Measurements from ENCODE around the gene DLGAP1. TPM values are rescaled to one million over a fixed set of nuclear protein-coding genes. Genes with fewer than 3 reads are reported as not detected.
A peak's percentile ranks its signal among the peaks of the same experiment; 100 is the strongest.

The DLGAP1 gene
- total and polyA plus RNA-seq, 2 of the 8 experiments (the other 6 are each of a cell fraction or from before 2014, with no cell fraction given) = 11.8 to 16.9 TPM

- no peaks in the 10 kb centered on the region for H3K27me3 ChIP-seq (replicated peaks in 1 of 4; ENCODE audit: control insufficient read depth in 3 of 4, extremely low read depth in 1 of 4, insufficient read depth in 3 of 4, low read length in 3 of 4)
- ChIA-PET CTCF (ENCODE audit: partially characterized antibody) (interaction anchor here (0.6 to 2.3 kb wide), 12 partner anchors 10 to 553 kb away, joined by 3 to 7 read pairs (median 3); no protein-coding TSS in a partner anchor), POLR2A (ENCODE audit: partially characterized antibody) (interaction anchor here (0.6 to 2.0 kb wide), 9 partner anchors 10 to 274 kb away, joined by 3 to 14 read pairs (median 3); no protein-coding TSS in a partner anchor)
- no peaks in the 10 kb centered on the region for H3K79me1 ChIP-seq (ENCODE audit: low read depth, low read length)
- H3K56ac ChIP-seq (replicated peaks; ENCODE audit: insufficient read length, low read depth, low read length) = no peak overlapping the region
- peak overlapping the region; percentile 39; the same call in 1 of the 2 replicates for H2AFZ ChIP-seq (ENCODE audit: low read length)
- peak overlapping the region in 3 of 4 experiments; percentile 36 to 43 (median 41); a peak in 5 of 7 replicates for H3K9ac ChIP-seq (replicated peaks in 1 of 4; ENCODE audit: extremely low read depth in 1 of 4, low read depth in 3 of 4, low read length in 3 of 4)
- H4K91ac ChIP-seq (replicated peaks; ENCODE audit: insufficient read length, low read length) = peak overlapping the region; percentile 26
- peak overlapping the region; percentile 34 for H2BK120ac ChIP-seq (replicated peaks; ENCODE audit: low read depth, low read length)
- FAIRE-seq (peak; percentile 52), DNase-seq (ENCODE audit: low read depth in 1 of 2, low spot score in 2 of 2) (no peak)
- H3K4ac ChIP-seq (replicated peaks; ENCODE audit: insufficient read length, low read depth, low read length) = no peak overlapping the region
- no peaks in the 10 kb centered on the region for H4K20me1 ChIP-seq (replicated peaks in 1 of 2; ENCODE audit: control insufficient read depth in 1 of 2, insufficient read depth in 2 of 2, low read length in 2 of 2)
- H2BK15ac ChIP-seq (ENCODE audit: low read length) = no peak overlapping the region
- H3K4me3 ChIP-seq (ENCODE audit: extremely low read depth in 1 of 4, insufficient read depth in 2 of 4, low read depth in 3 of 4, low read length in 4 of 4) = peak overlapping the region in 1 of 4 experiments; percentile 34; a peak in 1 of 8 replicates
- H3K23ac ChIP-seq (ENCODE audit: insufficient read length) = no peak overlapping the region
- peak overlapping the region; percentile 83 for H3K27ac ChIP-seq (ENCODE audit: low read depth, low read length)
- H3K9me3 ChIP-seq (ENCODE audit: insufficient read depth in 2 of 2, low read depth in 1 of 2, low read length in 1 of 2) = peaks cover 5 to 6% of the 10 kb centered on the region in 2 experiments; a peak in 2 of 4 replicates
- peak overlapping the region; percentile 49 for H3K18ac ChIP-seq (ENCODE audit: extremely low read depth, low read length)
- peak overlapping the region; percentile 37 to 48 for H3K4me2 ChIP-seq (ENCODE audit: insufficient read depth in 1 of 2, low read depth in 2 of 2, low read length in 2 of 2)
- peak overlapping the region; percentile 77 for H2BK5ac ChIP-seq (ENCODE audit: low read depth, low read length)
- H2BK12ac ChIP-seq (ENCODE audit: low read depth, low read length) = peak overlapping the region; percentile 98
- WGBS, 2 experiments (ENCODE audit: extremely low coverage in 1 of 2, insufficient coverage in 1 of 2, insufficient read length in 1 of 2, insufficient replicate concordance in 2 of 2, low coverage in 1 of 2, low lambda C conversion rate in 2 of 2, missing lambda C conversion rate in 1 of 2) = 53% methylated on average over 13 of the region's 13 CpGs; no CpG with 5 or more reads in 1 of the 2 experiments
- H4K5ac ChIP-seq (ENCODE audit: insufficient read length, low read depth, low read length) = no peak overlapping the region
- no peak overlapping the region for H3K14ac ChIP-seq (ENCODE audit: insufficient read length)
- H2AK5ac ChIP-seq (ENCODE audit: low read depth, low read length) = peak overlapping the region; percentile 14; the same call in 1 of the 2 replicates
- no peak overlapping the region for H4K8ac ChIP-seq (ENCODE audit: extremely low read depth, insufficient read depth, low read length)
- H3K4me1 ChIP-seq (replicated peaks in 1 of 4; ENCODE audit: control insufficient read depth in 3 of 4, insufficient read depth in 4 of 4, low read length in 3 of 4) = peaks cover 7 to 24% (median 18%) of the 10 kb centered on the region in 4 experiments
- H3K36me3 ChIP-seq (ENCODE audit: control insufficient read depth in 2 of 4, insufficient read depth in 4 of 4, low read length in 3 of 4) = no peaks in the 10 kb centered on the region; a peak in 1 of 8 replicates
- no peaks in the 10 kb centered on the region; the same call in 1 of the 2 replicates for H3K23me2 ChIP-seq (ENCODE audit: low read depth, low read length)
- 0 out of 2 replicates have a peak overlapping the region, but pooled peaks have one; percentile 24 for H2BK20ac ChIP-seq (ENCODE audit: low read length)
- no peaks in the 10 kb centered on the region for H3K79me2 ChIP-seq (ENCODE audit: control insufficient read depth in 1 of 2, insufficient read depth in 2 of 2, low read length in 2 of 2)
- TF ChIP-seq JUN (IDR thresholded peaks at IDR 0.05; ENCODE audit: low read depth, low read length) (no peak), SRF (IDR thresholded peaks at IDR 0.05; ENCODE audit: low read depth, low read length) (no peak), BRCA1 (IDR thresholded peaks at IDR 0.05; ENCODE audit: low read depth, low read length) (no peak), NRF1 (IDR thresholded peaks at IDR 0.05; ENCODE audit: low read depth, low read length) (no peak), NANOG (IDR thresholded peaks at IDR 0.05; ENCODE audit: insufficient read depth, low read depth, low read length, poor library complexity, severe bottlenecking) (no peak), ZNF274 (IDR thresholded peaks at IDR 0.05; ENCODE audit: borderline replicate concordance, extremely low read depth, low read length) (no peak), SAP30 (IDR thresholded peaks at IDR 0.05; ENCODE audit: insufficient read depth, insufficient replicate concordance, low read length) (no peak), HDAC6 (IDR thresholded peaks at IDR 0.05; ENCODE audit: low read depth, low read length) (no peak), SIRT6 (IDR thresholded peaks at IDR 0.05; ENCODE audit: low read length) (no peak), KDM5A (IDR thresholded peaks at IDR 0.05; ENCODE audit: low read length) (no peak), MAFK (IDR thresholded peaks at IDR 0.05; ENCODE audit: low read depth, low read length) (no peak)
These were observed 928.4 kb downstream of the DLGAP1 start for GRCh38 chr18:3526421-3527354.
